IMR-90 (cell line): ENCODE results near the gene COL27A1. TPM values are rescaled to one million over a fixed set of nuclear protein-coding genes. Genes with fewer than 3 reads are reported as not detected.

Experiments
- ATAC-seq: fragments of 200-7000 bp; cut with Tn5 transposase; 2 replicates; pipeline ENCODE4 v1.9.1; 2020; ENCODE audit warnings: low read depth, mild to moderate bottlenecking, moderate library complexity
- BruUV-seq: library from RNA; stranded (reverse); fragments of 400-500 nt; replicated peaks from 2 replicates; lab custom pipeline; 2021; lab: Mats Ljungman, UMichigan
- CTCF ChIA-PET: fragments of 300-600 bp; formaldehyde crosslinking; extraction: SDS; loops from one replicate; lab custom pipeline; 2021; ENCODE audit warnings: antibody characterized with exemption; lab: Yijun Ruan, JAX
- POLR2A ChIA-PET: fragments of 300-600 bp; sonication (Branson Sonifier 250); formaldehyde crosslinking; loops from one replicate; lab custom pipeline; 2022; ENCODE audit warnings: antibody characterized with exemption; ENCODE audit not compliant: unreplicated experiment; lab: Charles Lee
- DNase-seq: peaks from one replicate; pipeline ENCODE4 v3.0.0; 2013
- H2AFZ ChIP-seq: replicated peaks from 2 replicates; pipeline ENCODE3; 2013; ENCODE audit warnings: low read length, mild to moderate bottlenecking; ENCODE audit not compliant: poor library complexity
- H2AK5ac ChIP-seq: 2 replicates; pipeline ENCODE4 v1.6.1; 2013; ENCODE audit warnings: low read depth, low read length, inconsistent platforms
- H2AK9ac ChIP-seq: replicated peaks from 2 replicates; pipeline ENCODE3; 2013; ENCODE audit warnings: mild to moderate bottlenecking, low read depth, low read length, moderate library complexity; ENCODE audit not compliant: poor library complexity
- H2BK120ac ChIP-seq: 2 replicates; pipeline ENCODE4 v1.6.1; 2013; ENCODE audit warnings: low read depth, low read length, inconsistent platforms
- H2BK15ac ChIP-seq: 3 replicates; pipeline ENCODE4 v1.6.1; 2013; ENCODE audit warnings: low read depth, low read length, inconsistent platforms
- H2BK20ac ChIP-seq: 2 replicates; pipeline ENCODE4 v1.6.1; 2013; ENCODE audit warnings: low read depth, mild to moderate bottlenecking, inconsistent platforms, low read length, moderate library complexity
- H2BK5ac ChIP-seq: 2 replicates; pipeline ENCODE4 v1.6.1; 2013; ENCODE audit warnings: mild to moderate bottlenecking, low read depth, low read length, inconsistent platforms; ENCODE audit not compliant: poor library complexity, severe bottlenecking
- H3K14ac ChIP-seq: replicated peaks from 2 replicates; pipeline ENCODE4 v1.6.1; 2013; ENCODE audit warnings: low read depth, low read length, inconsistent platforms
- H3K18ac ChIP-seq: 2 replicates; pipeline ENCODE4 v1.6.1; 2013; ENCODE audit warnings: low read depth, low read length, control low read depth
- H3K23ac ChIP-seq: 2 replicates; pipeline ENCODE4 v1.6.1; 2013; ENCODE audit warnings: low read depth, low read length, inconsistent platforms
- H3K27ac ChIP-seq: 2 replicates; pipeline ENCODE4 v1.5.1; 2013; ENCODE audit warnings: mild to moderate bottlenecking, control low read depth, low read length; ENCODE audit not compliant: insufficient read depth
- H3K27me3 ChIP-seq: 2 replicates; pipeline ENCODE4 v1.6.1; 2013; ENCODE audit warnings: low read length; ENCODE audit not compliant: control insufficient read depth, insufficient read depth
- H3K36me3 ChIP-seq: 2 replicates; pipeline ENCODE4 v1.6.1; 2013; ENCODE audit warnings: low read length, mixed read lengths; ENCODE audit not compliant: control insufficient read depth, insufficient read depth
- H3K4ac ChIP-seq: 2 replicates; pipeline ENCODE4 v1.6.1; 2013; ENCODE audit warnings: low read depth, low read length, inconsistent platforms
- H3K4me1 ChIP-seq: 2 replicates; pipeline ENCODE4 v1.6.1; 2013; ENCODE audit warnings: low read length, mixed read lengths; ENCODE audit not compliant: control insufficient read depth, insufficient read depth
- H3K4me2 ChIP-seq: 2 replicates; pipeline ENCODE4 v1.6.1; 2013; ENCODE audit warnings: low read depth, mild to moderate bottlenecking, control low read depth, low read length, moderate library complexity
- H3K4me3 ChIP-seq: 2 replicates; pipeline ENCODE4 v1.5.1; 2013; ENCODE audit warnings: low read depth, mild to moderate bottlenecking, control low read depth, low read length, moderate library complexity; ENCODE audit not compliant: insufficient read depth
- H3K56ac ChIP-seq: 2 replicates; pipeline ENCODE4 v1.6.1; 2013; ENCODE audit warnings: low read length, inconsistent platforms; ENCODE audit not compliant: insufficient read depth; ENCODE audit errors: extremely low read depth
- H3K79me1 ChIP-seq, 2 experiments: 2 replicates each; pipeline ENCODE4 v1.6.1; 2013; ENCODE audit warnings: low read length in 2 of 2, inconsistent platforms in 1 of 2, low read depth in 1 of 2
- H3K9ac ChIP-seq: 2 replicates; pipeline ENCODE4 v1.6.1; 2013; ENCODE audit warnings: low read depth, low read length, control low read depth
- H3K9me1 ChIP-seq: 2 replicates; pipeline ENCODE4 v1.6.1; 2013; ENCODE audit warnings: low read length, inconsistent platforms; ENCODE audit not compliant: insufficient read depth
- H3K9me3 ChIP-seq: 2 replicates; pipeline ENCODE4 v1.6.1; 2013; ENCODE audit warnings: low read length; ENCODE audit not compliant: control insufficient read depth, insufficient read depth
- H4K20me1 ChIP-seq: 2 replicates; pipeline ENCODE4 v1.6.1; 2013; ENCODE audit warnings: low read length, inconsistent platforms; ENCODE audit not compliant: insufficient read depth
- H4K5ac ChIP-seq: 2 replicates; pipeline ENCODE4 v1.6.1; 2013; ENCODE audit warnings: mild to moderate bottlenecking, low read depth, low read length, control low read depth
- H4K8ac ChIP-seq, 2 experiments: 2 replicates each; pipeline ENCODE4 v1.6.1; 2013; ENCODE audit warnings: low read depth in 2 of 2, low read length in 2 of 2, control low read depth in 1 of 2, inconsistent platforms in 1 of 2
- H4K91ac ChIP-seq: 2 replicates; pipeline ENCODE4 v1.6.1; 2013; ENCODE audit warnings: low read depth, low read length, inconsistent platforms; ENCODE audit not compliant: insufficient read depth
- BHLHE40 ChIP-seq: fragments of 150-350 bp; IDR thresholded peaks from 2 replicates; pipeline ENCODE4 v1.6.1; 2016; ENCODE audit warnings: mild to moderate bottlenecking, low read depth, low read length
- CHD1 ChIP-seq: IDR thresholded peaks from 2 replicates; pipeline ENCODE4 v1.6.1; 2012; ENCODE audit warnings: low read depth, low read length, improper control_type of control experiment
- MXI1 ChIP-seq: IDR thresholded peaks from 2 replicates; pipeline ENCODE4 v1.6.1; 2012; ENCODE audit warnings: low read depth, mild to moderate bottlenecking, low read length, moderate library complexity, borderline replicate concordance
- NFE2L2 ChIP-seq: fragments of 150-350 bp; IDR thresholded peaks from 2 replicates; pipeline ENCODE4 v1.6.1; 2016; ENCODE audit warnings: low read depth, mild to moderate bottlenecking, low read length
- POLR2A ChIP-seq: IDR thresholded peaks from 2 replicates; pipeline ENCODE4 v1.6.1; 2012; ENCODE audit warnings: mild to moderate bottlenecking, low read depth, low read length
- SMC3 ChIP-seq: fragments of 150-350 bp; IDR thresholded peaks from 2 replicates; pipeline ENCODE4 v1.6.1; 2016; ENCODE audit warnings: low read depth, mild to moderate bottlenecking, antibody characterized with exemption, low read length, moderate library complexity
- WGBS, 2 experiments: methylation state at CpG; one replicate each; pipeline versions ENCODE4 v1.1.5 to v1.1.7; 2013; ENCODE audit warnings: missing lambda C conversion rate in 2 of 2; ENCODE audit not compliant: insufficient read length in 1 of 2; ENCODE audit errors: extremely low coverage in 2 of 2; 5-methylcytosine and 5-hydroxymethylcytosine counted together
- dilution Hi-C: fragments of 300-500 bp; cut with HindIII; formaldehyde crosslinking; loops from one replicate; pipeline ENCODE4 v1.14.3; 2018; ENCODE audit warnings: low sequenced_read_pairs; ENCODE audit not compliant: unreplicated experiment
- in situ Hi-C: fragments of 300-500 bp; cut with MboI; formaldehyde crosslinking; loops from 3 replicates; pipeline ENCODE4 v1.14.3; 2019; ENCODE audit warnings: low sequenced_read_pairs, inconsistent platforms, mixed read lengths
- intact Hi-C: fragments of 100-400 bp; cut with micrococcal nuclease; formaldehyde crosslinking; loops from 2 replicates; pipeline ENCODE4 v1.10.0; 2022
- polyA plus RNA-seq, 3 experiments: library from polyadenylated mRNA; depleted of rRNA; stranded (reverse); fragments of >200 nt; gene quantifications; 2 replicates each; pipeline ENCODE4 v1.2.3, GENCODE V29; 2012; ENCODE audit warnings: low replicate concordance in 1 of 3
- total RNA-seq: library from RNA; depleted of rRNA; stranded (reverse); fragments of >200 nt; gene quantifications from 2 replicates; pipeline ENCODE4 v1.2.3, GENCODE V29; 2012
- TF ChIP-seq, protein P1 (sequence below): fragments of 150-350 bp; IDR thresholded peaks from 2 replicates; pipeline ENCODE4 v1.6.1; 2016; ENCODE audit warnings: low read depth, mild to moderate bottlenecking, low read length, moderate library complexity, borderline replicate concordance

Gene COL27A1
- total and polyA plus RNA-seq, 2 of the 4 experiments (the other 2 are of a cell fraction), result 3.2 to 18.3 TPM

DNA sequence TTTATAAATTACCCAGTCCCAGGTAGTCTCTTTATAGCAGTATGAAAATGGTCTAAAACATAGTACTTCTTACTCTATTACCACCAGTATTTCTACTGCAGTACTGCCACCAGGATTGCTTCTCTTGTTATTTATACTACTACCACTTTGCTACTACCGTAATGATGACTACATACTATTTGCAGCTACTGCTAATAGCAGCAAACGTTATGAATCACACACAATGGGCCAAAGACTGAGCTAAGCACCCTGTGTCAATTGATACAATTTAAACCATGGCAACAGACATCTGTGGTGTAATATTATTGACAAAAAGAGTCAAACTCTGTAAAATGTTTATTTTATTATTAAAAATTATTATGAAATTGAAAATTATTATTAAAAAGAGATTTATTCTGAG, 41.0 kb upstream of the COL27A1 start:
- ChIA-PET CTCF (interaction anchor here (1.8 kb wide), 1 partner anchor 157 kb away, joined by 4 read pairs; no protein-coding TSS in a partner anchor), POLR2A (no interaction called here)
- Histone ChIP-seq H3K14ac (no peak overlapping the region), H3K9me3 (no peaks in the 10 kb centered on the region), H3K4me1 (peaks cover 9% of the 10 kb centered on the region), H3K9ac (no peak overlapping the region), H2AFZ (no peak overlapping the region), H4K91ac (no peak overlapping the region), H2BK20ac (no peak overlapping the region), H4K5ac (no peak overlapping the region), H3K4ac (no peak overlapping the region), H2BK5ac (no peak overlapping the region), H2BK120ac (no peak overlapping the region), H4K8ac (no peak overlapping the region), H4K20me1 (no peaks in the 10 kb centered on the region; the same call in 1 of the 2 replicates), H3K56ac (no peak overlapping the region), H3K9me1 (no peaks in the 10 kb centered on the region; the same call in 1 of the 2 replicates), H3K36me3 (no peaks in the 10 kb centered on the region), H3K18ac (no peak overlapping the region), H2AK9ac (no peak overlapping the region), H3K23ac (no peak overlapping the region), H3K27ac (no peak overlapping the region), H3K27me3 (peaks cover 38% of the 10 kb centered on the region), H3K4me2 (no peak overlapping the region), H3K79me1 (no peaks in the 10 kb centered on the region), H2AK5ac (no peak overlapping the region), H3K4me3 (no peak overlapping the region), H2BK15ac (no peak overlapping the region)
- in situ Hi-C loops (loop anchor here (5.0 kb wide), 1 partner anchor 178 kb away; no protein-coding TSS in a partner anchor), intact Hi-C loops (no loop called here), dilution Hi-C loops (no loop called here)
- 0 out of 2 replicates have a peak, but pooled peaks have one; percentile 33 for ATAC-seq
- peak; percentile 63 for DNase-seq
- no TSS peak for BruUV-seq
- WGBS, 2 experiments, result no CpG with 5 or more reads among the region's 2 CpGs
- TF ChIP-seq POLR2A (no peak), NFE2L2 (0 out of 2 replicates have a peak, but pooled peaks have one; percentile 3), MXI1 (no peak), BHLHE40 (no peak), SMC3 (no peak), CHD1 (no peak)
- TF ChIP-seq, protein P1, sequence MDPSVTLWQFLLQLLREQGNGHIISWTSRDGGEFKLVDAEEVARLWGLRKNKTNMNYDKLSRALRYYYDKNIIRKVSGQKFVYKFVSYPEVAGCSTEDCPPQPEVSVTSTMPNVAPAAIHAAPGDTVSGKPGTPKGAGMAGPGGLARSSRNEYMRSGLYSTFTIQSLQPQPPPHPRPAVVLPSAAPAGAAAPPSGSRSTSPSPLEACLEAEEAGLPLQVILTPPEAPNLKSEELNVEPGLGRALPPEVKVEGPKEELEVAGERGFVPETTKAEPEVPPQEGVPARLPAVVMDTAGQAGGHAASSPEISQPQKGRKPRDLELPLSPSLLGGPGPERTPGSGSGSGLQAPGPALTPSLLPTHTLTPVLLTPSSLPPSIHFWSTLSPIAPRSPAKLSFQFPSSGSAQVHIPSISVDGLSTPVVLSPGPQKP, result no peak
